ENCODE data around the gene ZBTB37. TPM values are rescaled to one million over a fixed set of nuclear protein-coding genes. Genes with fewer than 3 reads are reported as not detected.
"Not testable (repeated sequence)": the region's sequence is repeated elsewhere in the genome, so short reads cannot be mapped to it uniquely, and the experiment has no call there.

The ZBTB37 gene
- total RNA-seq, 1 donor, result 11.3 TPM

DNA sequence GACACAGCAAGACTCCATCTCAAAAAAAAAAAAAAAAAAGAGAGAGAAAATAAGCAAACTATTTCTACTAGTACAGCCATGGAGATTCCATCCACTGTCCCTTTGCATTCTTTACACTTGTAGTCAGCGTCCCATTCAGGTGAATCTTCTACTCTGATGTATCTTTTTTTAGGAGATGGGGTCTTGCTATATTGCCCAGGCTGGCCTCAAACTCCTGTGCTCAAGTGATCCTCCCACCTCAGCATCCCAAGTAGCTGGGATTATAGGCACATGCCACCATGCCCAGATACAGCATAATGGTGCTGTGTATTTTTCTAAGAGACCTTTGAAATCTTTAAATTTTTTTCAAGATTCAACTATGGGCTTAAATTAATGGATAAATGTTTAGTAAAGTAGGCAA, 35.4 kb upstream of the ZBTB37 start:
- H3K4me3 ChIP-seq (ENCODE audit: low read depth, low read length), result no peak overlapping the region
- DNase-seq (ENCODE audit: low read depth), result no peak
- TF ChIP-seq, protein P1, sequence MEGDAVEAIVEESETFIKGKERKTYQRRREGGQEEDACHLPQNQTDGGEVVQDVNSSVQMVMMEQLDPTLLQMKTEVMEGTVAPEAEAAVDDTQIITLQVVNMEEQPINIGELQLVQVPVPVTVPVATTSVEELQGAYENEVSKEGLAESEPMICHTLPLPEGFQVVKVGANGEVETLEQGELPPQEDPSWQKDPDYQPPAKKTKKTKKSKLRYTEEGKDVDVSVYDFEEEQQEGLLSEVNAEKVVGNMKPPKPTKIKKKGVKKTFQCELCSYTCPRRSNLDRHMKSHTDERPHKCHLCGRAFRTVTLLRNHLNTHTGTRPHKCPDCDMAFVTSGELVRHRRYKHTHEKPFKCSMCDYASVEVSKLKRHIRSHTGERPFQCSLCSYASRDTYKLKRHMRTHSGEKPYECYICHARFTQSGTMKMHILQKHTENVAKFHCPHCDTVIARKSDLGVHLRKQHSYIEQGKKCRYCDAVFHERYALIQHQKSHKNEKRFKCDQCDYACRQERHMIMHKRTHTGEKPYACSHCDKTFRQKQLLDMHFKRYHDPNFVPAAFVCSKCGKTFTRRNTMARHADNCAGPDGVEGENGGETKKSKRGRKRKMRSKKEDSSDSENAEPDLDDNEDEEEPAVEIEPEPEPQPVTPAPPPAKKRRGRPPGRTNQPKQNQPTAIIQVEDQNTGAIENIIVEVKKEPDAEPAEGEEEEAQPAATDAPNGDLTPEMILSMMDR (IDR thresholded peaks at IDR 0.05; ENCODE audit: insufficient read depth, low read length), result no peak

DNA sequence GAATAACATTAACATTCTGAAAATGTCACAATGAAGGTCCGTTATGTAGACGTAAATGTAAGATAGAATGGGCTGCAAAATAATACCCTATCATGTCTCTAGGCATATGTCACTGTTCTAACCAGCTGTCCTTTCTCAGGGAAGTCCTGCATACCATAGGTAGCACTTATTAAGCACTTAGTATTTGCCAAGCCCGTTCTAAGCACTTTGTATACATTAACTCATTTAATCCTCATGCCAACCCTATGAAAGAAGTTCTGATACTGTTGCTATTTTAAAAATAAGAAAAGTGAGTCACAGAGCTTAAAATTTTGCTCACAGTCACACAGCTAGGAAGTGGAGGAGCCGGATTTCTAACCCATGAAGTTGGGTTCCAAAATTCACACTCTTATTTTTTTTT, 16.1 kb upstream of the ZBTB37 start:
- DNase-seq (ENCODE audit: low read depth), result no peak
- TF ChIP-seq, protein P1 (IDR thresholded peaks at IDR 0.05; ENCODE audit: insufficient read depth, low read length), result no peak
- H3K4me3 ChIP-seq (ENCODE audit: low read depth, low read length), result no peak overlapping the region

DNA sequence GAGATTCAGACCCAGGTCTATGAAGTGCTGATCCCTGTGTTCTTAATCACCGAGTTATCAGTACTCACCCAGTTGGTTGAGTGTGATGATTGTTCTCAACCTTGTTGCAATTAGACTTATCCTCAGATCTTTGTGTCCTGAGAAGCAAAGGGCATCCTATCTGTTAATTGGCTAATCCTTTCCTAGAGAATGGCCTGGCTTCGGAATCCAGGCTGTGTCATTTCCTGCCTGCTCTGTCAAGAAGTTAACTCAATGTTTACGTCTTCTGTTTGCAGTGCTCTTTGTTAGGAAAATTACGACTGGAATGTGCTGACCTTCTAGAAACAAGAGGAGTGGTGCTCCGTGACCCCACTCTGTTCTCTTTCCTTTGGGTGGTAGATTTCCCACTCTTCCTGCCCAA, 15.1 kb upstream of the ZBTB37 start:
- TF ChIP-seq, protein P1 (IDR thresholded peaks at IDR 0.05; ENCODE audit: insufficient read depth, low read length), result no peak
- H3K4me3 ChIP-seq (ENCODE audit: low read depth, low read length), result no peak overlapping the region
- DNase-seq (ENCODE audit: low read depth), result peak; percentile 45

DNA sequence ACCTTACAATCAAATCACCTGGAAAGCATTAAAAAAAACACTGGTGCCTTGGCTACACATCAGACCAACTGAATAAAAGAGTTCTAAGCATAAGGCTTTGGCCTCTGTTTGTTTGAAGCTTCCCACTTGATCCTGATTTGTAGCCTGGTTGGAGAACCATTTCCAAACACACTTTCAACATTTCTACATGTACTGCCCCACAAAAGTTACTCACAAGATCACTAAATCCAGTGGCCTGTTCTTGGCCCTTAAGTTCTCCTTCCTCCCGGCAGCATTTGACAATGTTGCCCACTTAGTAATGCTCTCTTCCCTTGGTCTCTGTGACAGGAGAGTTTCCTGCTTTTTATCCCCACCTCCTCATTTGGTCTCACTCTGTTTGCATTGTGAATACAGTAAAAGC, 12.2 kb upstream of the ZBTB37 start:
- no peak overlapping the region for H3K4me3 ChIP-seq (ENCODE audit: low read depth, low read length)
- no peak for DNase-seq (ENCODE audit: low read depth)
- TF ChIP-seq, protein P1 (IDR thresholded peaks at IDR 0.05; ENCODE audit: insufficient read depth, low read length), result no peak

DNA sequence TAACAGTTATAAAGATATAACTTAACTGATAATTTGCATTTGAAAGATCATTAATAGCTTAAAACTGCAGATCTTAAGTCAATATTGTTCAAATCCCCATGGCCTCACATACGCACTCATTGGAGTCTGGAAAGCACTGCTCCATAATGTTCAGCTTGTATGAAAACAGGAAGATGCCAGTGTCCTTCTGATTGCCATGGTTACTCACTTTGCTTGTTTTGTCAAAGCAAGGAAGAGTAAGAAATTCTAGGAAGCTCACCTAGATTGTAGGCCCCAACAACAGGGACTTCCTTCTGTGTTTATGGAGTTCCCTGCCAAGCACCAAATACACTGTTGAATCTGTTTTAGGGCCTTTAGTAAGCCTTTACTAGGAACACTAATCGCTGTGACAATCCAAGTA, 11.3 kb upstream of the ZBTB37 start:
- no peak for DNase-seq (ENCODE audit: low read depth)
- no peak overlapping the region for H3K4me3 ChIP-seq (ENCODE audit: low read depth, low read length)
- TF ChIP-seq, protein P1 (IDR thresholded peaks at IDR 0.05; ENCODE audit: insufficient read depth, low read length), result no peak

DNA sequence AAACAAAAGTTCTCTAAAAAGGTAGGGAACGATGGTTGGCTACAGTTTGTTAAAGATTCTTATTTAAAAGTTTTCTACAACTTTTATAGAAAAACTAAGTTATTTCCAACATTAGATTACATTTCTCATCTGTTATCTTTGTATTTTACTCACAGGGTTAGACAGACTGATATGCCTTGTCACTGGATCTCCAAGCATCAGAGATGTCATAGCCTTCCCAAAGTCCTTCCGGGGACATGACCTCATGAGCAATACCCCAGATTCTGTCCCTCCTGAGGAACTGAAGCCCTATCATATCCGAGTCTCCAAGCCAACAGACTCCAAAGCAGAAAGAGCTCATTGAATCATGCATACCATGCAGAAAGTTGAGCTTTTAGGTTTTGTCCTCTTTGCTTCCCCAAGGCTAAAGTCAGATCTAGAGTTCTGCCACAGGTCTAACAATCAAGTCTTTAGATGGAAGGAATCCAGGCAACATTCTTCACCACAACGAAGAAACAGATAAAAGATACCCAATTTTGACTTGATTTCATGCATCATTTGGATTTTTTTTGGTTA, 10.7 kb upstream of the ZBTB37 start:
- no peak for DNase-seq (ENCODE audit: low read depth)
- TF ChIP-seq, protein P1 (IDR thresholded peaks at IDR 0.05; ENCODE audit: insufficient read depth, low read length), result no peak
- H3K4me3 ChIP-seq (ENCODE audit: low read depth, low read length), result no peak overlapping the region

DNA sequence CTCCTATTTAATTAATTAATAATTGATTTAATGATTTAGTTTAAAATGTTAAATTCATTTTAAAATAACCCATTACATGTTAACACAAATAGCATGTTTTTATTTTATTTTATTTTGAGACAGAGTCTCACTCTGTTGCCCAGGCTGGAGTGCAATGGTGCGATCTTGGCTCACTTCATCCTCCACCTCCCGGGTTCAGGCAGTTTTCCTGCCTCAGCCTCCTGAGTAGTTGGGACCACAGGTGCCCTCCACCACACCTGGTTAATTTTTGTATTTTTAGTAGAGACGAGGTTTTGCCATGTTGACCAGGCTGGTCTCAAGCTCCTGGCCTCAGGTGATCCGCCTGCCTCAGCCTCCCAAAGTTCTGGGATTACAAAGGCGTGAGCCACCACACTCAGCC, 8.6 kb upstream of the ZBTB37 start:
- H3K4me3 ChIP-seq (ENCODE audit: low read depth, low read length); DNase-seq (ENCODE audit: low read depth): not testable (repeated sequence)

Measured in fibroblast of the aortic adventitia (primary cell).